SU-DHL-6 (cell line): ENCODE measurements around the gene SHF.

Experiments
- EZH2phosphoT487 ChIP-seq: fragments of 200-600 bp; sonication (generic), shearing (Covaris generic); conservative IDR thresholded peaks from 2 replicates; pipeline ENCODE4 v1.6.1; 2018; ENCODE audit warnings: mild to moderate bottlenecking, antibody characterized with exemption, low read length, moderate library complexity, mixed read lengths
- TF ChIP-seq, protein P1 (sequence below): fragments of 200-600 bp; sonication (generic); IDR thresholded peaks from one replicate; pipeline ENCODE4 v1.5.1; 2017; ENCODE audit warnings: antibody characterized with exemption, mild to moderate bottlenecking, low read length, moderate library complexity; ENCODE audit not compliant: insufficient read depth, poor library complexity, severe bottlenecking

DNA sequence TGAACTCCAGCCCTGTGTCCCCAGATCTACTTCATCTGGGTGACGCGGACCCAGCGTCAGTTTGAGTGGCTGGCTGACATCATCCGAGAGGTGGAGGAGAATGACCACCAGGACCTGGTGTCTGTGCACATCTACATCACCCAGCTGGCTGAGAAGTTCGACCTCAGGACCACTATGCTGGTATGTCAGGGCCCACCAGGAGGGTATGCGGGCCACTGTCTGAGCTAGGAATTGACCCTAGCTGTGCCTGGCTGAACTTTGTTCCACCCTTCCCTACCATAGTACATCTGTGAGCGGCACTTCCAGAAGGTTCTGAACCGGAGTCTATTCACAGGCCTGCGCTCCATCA, 24.3 kb downstream of the SHF start:
- TF ChIP-seq, protein P1, sequence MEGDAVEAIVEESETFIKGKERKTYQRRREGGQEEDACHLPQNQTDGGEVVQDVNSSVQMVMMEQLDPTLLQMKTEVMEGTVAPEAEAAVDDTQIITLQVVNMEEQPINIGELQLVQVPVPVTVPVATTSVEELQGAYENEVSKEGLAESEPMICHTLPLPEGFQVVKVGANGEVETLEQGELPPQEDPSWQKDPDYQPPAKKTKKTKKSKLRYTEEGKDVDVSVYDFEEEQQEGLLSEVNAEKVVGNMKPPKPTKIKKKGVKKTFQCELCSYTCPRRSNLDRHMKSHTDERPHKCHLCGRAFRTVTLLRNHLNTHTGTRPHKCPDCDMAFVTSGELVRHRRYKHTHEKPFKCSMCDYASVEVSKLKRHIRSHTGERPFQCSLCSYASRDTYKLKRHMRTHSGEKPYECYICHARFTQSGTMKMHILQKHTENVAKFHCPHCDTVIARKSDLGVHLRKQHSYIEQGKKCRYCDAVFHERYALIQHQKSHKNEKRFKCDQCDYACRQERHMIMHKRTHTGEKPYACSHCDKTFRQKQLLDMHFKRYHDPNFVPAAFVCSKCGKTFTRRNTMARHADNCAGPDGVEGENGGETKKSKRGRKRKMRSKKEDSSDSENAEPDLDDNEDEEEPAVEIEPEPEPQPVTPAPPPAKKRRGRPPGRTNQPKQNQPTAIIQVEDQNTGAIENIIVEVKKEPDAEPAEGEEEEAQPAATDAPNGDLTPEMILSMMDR = no peak
- no peak for TF ChIP-seq EZH2phosphoT487
